ENCODE measurements around the gene MMP24.

MMP24 gene

DNA sequence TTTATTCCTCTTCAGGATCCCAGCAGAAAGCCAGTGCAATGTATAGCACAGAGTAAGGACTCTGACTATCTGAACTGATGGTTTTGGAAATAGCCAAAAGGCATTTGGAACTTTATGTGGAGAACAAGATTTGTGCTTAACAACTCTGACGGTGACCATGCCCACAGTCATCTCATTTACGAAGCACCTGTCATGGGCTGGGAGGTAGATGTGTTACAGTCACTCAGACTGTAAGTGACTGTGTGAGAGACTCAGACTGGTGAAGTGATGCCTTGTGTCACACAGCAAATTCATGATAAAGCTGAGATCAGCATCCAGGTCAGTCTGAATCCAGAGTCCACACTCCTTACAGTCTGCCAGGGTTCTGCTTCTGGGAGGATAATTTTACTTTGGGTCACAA, 89.6 kb downstream of the MMP24 start:
- no peak for DNase-seq

DNA sequence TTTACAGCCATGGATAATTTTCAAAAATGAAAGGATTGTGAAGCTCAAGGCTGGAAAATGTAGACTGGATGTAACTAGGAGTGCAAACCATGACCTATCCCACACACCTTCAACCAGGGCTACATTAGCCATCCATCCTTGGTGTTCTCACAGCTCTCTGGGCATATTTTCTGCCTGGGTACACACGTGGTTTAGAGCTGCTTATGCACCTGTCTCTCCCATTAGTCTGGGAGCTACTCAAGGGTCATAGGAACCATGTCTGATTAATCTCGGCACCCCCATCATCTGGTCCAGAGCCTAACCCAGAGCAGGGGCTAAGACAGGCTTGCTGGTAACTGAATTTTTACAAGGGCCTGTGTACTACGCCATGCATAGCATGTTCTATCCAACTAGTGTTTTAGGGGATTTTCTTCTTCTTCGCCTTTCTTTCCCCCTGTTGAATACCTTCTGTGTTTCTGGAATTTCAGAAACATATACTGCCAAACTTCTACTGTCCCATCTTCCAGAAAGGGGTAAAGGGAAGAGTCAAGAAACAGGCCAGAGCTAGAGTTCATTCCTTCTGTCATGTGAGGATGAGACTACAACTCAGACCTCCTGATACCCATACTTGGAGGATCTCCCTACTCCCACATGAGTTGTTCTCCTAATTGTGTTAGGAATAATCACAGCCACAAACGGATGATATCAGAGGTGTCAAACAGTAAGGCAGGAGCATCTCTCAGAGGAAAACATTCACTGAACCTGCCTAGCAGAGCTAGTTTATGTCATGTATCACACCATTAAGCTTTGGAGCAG, 91.1 kb downstream of the MMP24 start:
- no peak for DNase-seq

DNA sequence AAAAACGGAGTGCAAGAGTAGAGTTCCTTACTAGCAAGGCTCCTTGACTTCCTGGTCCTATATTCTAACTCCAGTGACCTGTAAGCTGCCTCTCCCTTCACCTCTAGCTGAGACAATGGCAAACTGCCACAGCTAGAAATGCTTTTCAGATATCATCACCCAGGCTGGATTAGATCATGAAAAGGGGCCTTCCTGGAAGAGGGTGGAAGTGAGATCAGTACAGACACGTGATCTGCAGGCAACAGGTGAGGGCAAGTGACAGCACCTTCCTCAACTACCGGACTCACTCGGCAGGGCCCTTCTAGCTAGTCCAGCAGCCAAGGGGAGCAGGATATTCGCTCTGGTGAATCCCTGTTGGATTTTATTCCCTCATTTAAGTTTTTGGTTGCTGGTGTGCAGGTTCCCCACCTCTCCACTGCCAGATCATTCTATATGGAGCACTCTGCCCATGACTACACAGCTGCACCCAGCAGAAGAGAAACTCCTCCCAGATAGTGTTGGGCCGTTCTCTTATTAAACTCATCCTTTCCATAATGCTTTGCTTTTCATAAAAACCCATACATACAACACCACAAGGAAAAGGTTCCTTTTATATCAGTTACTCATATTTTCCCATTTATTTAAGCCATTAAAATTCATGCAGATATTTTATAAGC, 92.1 kb downstream of the MMP24 start:
- no peak for DNase-seq

DNA sequence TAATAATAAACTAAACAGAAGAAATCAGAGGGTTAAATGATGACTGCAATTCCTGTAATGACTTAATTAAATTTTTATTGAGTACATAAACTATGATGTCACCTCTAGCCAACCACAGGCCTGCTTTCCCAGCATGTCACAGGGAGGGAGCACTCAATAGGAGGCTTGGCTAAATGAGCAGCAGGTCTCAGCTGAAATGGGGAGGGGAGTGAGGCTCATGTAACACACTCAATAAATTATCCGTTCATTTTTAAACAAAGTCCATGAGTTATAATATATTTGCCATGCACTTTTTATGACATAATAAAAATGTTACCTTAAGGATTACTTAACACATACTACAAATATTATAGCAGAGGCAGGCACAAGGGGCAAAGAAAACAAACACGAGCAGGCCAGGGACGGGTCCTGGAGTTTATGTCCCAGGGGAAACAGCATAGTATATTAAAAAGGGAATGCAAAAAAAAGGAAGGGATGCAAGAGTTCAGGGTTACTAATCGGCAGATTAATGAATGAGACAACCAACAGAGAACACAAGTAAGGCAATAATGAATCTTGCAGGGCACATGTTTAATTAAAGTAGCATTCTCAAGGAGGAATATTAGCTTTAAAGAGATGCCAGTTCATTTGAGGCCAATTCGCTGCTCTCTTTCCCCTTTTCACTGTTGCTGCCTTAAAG, 92.8 kb downstream of the MMP24 start:
- DNase-seq = no peak

DNA sequence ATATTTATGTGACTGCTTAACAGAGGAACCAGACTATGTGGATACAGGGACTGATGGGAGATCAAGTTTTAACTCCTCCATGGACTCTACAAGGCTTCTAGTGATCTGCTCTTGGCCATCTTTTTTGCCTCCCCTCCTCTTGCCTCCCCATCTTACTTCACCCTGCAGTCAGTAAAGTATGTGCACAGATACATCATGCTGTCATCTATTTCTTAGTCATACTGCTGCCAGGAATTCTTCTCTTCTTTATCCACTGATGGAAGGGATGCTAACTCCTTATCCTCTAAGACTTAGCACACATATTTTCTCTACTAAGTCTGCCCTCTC, 93.3 kb downstream of the MMP24 start:
- DNase-seq = no peak

DNA sequence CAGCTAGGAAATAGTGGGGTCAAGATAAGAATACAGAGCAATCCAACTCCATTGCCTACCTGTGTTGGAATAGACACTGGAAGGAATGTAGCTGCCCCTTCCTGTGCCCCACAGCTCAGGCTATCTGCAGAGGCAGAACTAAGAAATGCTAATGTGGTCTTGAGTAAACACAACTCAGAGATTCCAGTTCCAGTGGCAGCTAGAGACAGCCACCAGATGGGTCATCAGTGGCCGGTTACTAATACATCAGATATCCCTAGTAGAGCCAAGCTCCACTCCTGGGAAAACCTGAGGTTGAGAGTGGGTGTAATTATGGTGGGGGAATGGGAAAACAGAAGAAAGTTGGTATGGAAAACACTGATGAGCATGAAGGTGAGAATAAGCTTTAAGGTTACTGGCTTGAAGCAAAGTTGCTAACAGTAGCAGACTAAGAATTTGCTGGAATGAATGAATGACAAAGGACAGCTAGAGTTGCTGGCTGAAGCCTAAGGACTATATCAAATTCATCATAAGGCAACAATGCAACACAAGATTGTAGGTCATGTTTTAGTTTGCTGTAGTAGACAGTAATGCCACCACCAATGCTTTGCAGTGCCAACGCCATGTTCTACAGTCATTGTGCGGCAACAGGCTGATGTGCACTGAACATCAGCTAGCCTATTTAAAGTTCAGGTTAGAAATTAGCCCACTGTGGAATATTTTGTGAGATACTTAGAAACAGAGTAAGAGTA, 94.1 kb downstream of the MMP24 start:
- DNase-seq = peak; percentile 91

DNA sequence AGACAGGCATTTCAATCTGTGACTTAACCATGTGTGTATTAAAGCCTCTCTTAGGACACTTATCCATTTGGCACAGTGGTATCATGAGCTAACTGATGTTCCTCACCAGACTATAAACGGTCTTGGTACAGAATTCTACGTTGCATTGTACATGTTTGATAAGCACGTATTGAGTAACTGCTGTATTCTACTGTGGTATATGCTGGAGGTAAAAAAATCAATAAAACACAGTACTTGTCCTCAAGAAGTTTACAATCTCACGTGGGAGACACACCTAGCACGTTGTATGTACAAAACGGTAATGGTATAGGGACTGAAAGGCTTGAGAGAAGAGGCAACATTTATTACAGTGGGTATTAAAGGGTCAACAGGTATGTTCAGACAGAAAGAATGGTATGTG, 98.9 kb downstream of the MMP24 start:
- no peak for DNase-seq

DNA sequence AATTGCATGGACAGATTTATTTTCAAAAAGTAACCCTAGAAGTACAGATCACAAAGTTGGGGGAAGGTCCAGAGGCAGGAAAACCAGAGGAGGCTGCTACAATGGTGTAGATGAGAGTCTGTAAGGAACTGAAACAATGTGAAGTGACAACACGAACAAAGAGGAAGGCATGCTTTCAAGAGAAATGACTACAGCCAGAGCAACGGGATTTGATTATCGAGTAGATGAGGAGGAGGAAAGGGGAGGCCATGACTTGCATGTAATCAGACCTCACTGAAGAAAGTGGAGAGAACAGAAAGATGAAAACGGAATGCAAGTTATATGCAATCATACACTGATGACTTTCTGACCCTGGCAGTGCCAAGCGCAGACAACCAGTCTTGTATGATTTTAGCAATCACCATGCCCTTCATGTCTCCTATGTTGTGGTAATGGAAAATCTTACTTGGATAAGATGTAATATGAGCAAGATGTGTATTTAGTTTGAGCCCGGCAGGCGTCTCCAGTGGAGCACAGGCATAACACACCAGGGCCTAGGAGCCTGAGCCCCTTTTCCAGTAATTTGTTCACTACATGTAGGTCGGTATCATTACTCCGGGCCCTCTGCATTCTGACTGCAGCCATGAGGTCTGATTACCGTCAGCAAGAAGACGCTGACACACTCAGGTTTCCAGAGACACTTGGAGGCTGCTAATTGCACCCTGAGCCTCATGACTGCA, 99.7 kb downstream of the MMP24 start:
- no peak for DNase-seq
